ENCODE measurements around the gene GOLGB1. TPM values are rescaled to one million over a fixed set of nuclear protein-coding genes. Genes with fewer than 3 reads are reported as not detected.

The GOLGB1 gene
- total RNA-seq, 1 experiment from 2014 or later = 31.4 TPM

GRCh38 chr3:121739902-121740301 is 9.6 kb downstream of the GOLGB1 start:
- Histone ChIP-seq H3K18ac (ENCODE audit: insufficient read length, low read depth, low read length) (no peak overlapping the region), H3K4ac (ENCODE audit: low read depth, low read length) (no peak overlapping the region), H2AK5ac (ENCODE audit: insufficient read length, low read length) (no peak overlapping the region), H3K27ac (ENCODE audit: insufficient read length, low read depth, low read length) (no peak overlapping the region), H3T11ph (ENCODE audit: low read length) (no peak overlapping the region), H4K91ac (ENCODE audit: insufficient read length, low read depth, low read length) (no peak overlapping the region), H3K23ac (ENCODE audit: insufficient read length, low read depth, low read length) (no peak overlapping the region), H4K20me1 (ENCODE audit: control insufficient read depth, insufficient read depth, insufficient read length) (no peaks in the 10 kb centered on the region), H2AFZ (ENCODE audit: low read length) (no peak overlapping the region), H2BK12ac (ENCODE audit: insufficient read length, low read depth, low read length) (no peak overlapping the region), H2BK20ac (ENCODE audit: low read depth, low read length, poor library complexity, severe bottlenecking) (no peak overlapping the region), H3K4me2 (ENCODE audit: insufficient read depth, insufficient read length, low read length) (no peak overlapping the region), H3K4me1 (ENCODE audit: insufficient read depth, low read length) (no peaks in the 10 kb centered on the region), H3K9ac (ENCODE audit: extremely low read depth, insufficient read length, low read length) (no peak overlapping the region), H4K8ac (replicated peaks; ENCODE audit: insufficient read length, low read depth, low read length) (no peak overlapping the region), H3K23me2 (ENCODE audit: insufficient read length, low read depth, low read length, poor library complexity, severe bottlenecking) (no peaks in the 10 kb centered on the region), H3K79me2 (ENCODE audit: insufficient read depth, low read length) (peaks cover under 1% of the 10 kb centered on the region; the same call in 1 of the 2 replicates), H3K27me3 (ENCODE audit: insufficient read depth, low read length) (no peaks in the 10 kb centered on the region), H2BK5ac (ENCODE audit: insufficient read length, low read length) (no peak overlapping the region), H2BK120ac (ENCODE audit: low read depth, low read length, poor library complexity, severe bottlenecking) (no peak overlapping the region), H3K9me3 (ENCODE audit: control insufficient read depth, low read depth, low read length) (no peaks in the 10 kb centered on the region), H3K14ac (ENCODE audit: insufficient read depth, low read length) (no peak overlapping the region), H4K5ac (ENCODE audit: insufficient read length, low read depth, low read length) (no peak overlapping the region), H3K56ac (ENCODE audit: insufficient read length, low read depth, low read length) (no peak overlapping the region), H3K79me1 (ENCODE audit: insufficient read depth, low read depth, low read length, poor library complexity, severe bottlenecking) (peaks cover 3% of the 10 kb centered on the region), H2BK15ac (ENCODE audit: low read depth, low read length) (no peak overlapping the region)
- no peak for DNase-seq
- H3K4me1 Mint-ChIP-seq = no peaks in the 10 kb centered on the region; a peak in 1 of 4 replicates
- H3K4me3 Mint-ChIP-seq = no peak overlapping the region
- H3K27ac Mint-ChIP-seq = no peak overlapping the region
- no peak for TF ChIP-seq CTCF (conservative IDR thresholded peaks at IDR 0.05)
- peaks cover 5 to 6% of the 10 kb centered on the region in 2 experiments; a peak in 3 of 5 replicates for H3K9me3 Mint-ChIP-seq
- peaks cover 9 to 12% (median 11%) of the 10 kb centered on the region in 3 experiments; a peak in 5 of 7 replicates for H3K36me3 Mint-ChIP-seq (ENCODE audit: insufficient read depth in 1 of 3, low read depth in 3 of 3)
- H3K27me3 Mint-ChIP-seq (ENCODE audit: low read depth) = no peaks in the 10 kb centered on the region
